HepG2 (cell line): Measurements from ENCODE around the gene MTREX. TPM values are rescaled to one million over a fixed set of nuclear protein-coding genes. Genes with fewer than 3 reads are reported as not detected.

Experiments used
- CEBPB ChIP-seq: IDR thresholded peaks from 2 replicates; pipeline ENCODE4 v1.6.1; 2011; ENCODE audit warnings: low read depth, low read length, improper control_type of control experiment, borderline replicate concordance
- DDIT3 ChIP-seq: sonication (generic); formaldehyde crosslinking; IDR thresholded peaks from 2 replicates; pipeline ENCODE4 v1.4.0; 2020; ENCODE audit warnings: mild to moderate bottlenecking, missing genetic modification reagents
- GATAD2A ChIP-seq: IDR thresholded peaks from 2 replicates; pipeline ENCODE4 v1.6.1; 2016
- NRL ChIP-seq: sonication (generic); formaldehyde crosslinking; IDR thresholded peaks from 2 replicates; pipeline ENCODE4 v1.5.0; 2020; ENCODE audit warnings: missing genetic modification reagents, mild to moderate bottlenecking, moderate library complexity, borderline replicate concordance
- SMC3 ChIP-seq: IDR thresholded peaks from 2 replicates; pipeline ENCODE4 v1.6.1; 2011; ENCODE audit warnings: low read length, improper control_type of control experiment
- STAG1 ChIP-seq: sonication (generic); formaldehyde crosslinking; IDR thresholded peaks from 2 replicates; pipeline ENCODE4 v1.4.0; 2020; ENCODE audit warnings: missing genetic modification reagents
- SUZ12 ChIP-seq: fragments of 150-350 bp; IDR thresholded peaks from 2 replicates; pipeline ENCODE4 v1.6.1; 2014; ENCODE audit warnings: low read depth, low read length
- ZNF407 ChIP-seq: sonication (generic); formaldehyde crosslinking; IDR thresholded peaks from one replicate; pipeline ENCODE4 v1.5.1; 2020; ENCODE audit warnings: mild to moderate bottlenecking, missing genetic modification reagents; ENCODE audit errors: not compliant biosample characterization
- ZNF687 ChIP-seq: sonication (generic); formaldehyde crosslinking; IDR thresholded peaks from 2 replicates; pipeline ENCODE4 v1.5.1; 2020; ENCODE audit warnings: mild to moderate bottlenecking, missing genetic modification reagents, moderate library complexity
- polyA plus RNA-seq, 8 experiments: library from polyadenylated mRNA; depleted of rRNA in 3 of 8; stranded (reverse) in 7 of 8; unstranded in 1 of 8; fragments of >200 nt; fragmentation: Illumina TruSeq in 4 of 8; extraction: Trizol in 4 of 8; gene quantifications; 2 replicates each; pipeline versions ENCODE4 v1.2.1 to v1.2.3, GENCODE V29; 2011 to 2016; ENCODE audit warnings: low read depth in 4 of 8, missing spikeins in 1 of 8, mixed read lengths in 1 of 8; ENCODE audit not compliant: insufficient read depth in 1 of 8
- total RNA-seq, 5 experiments: library from RNA; depleted of rRNA; stranded (reverse); fragments of >200 nt; fragmentation: Illumina TruSeq; extraction: Trizol; gene quantifications; 2 replicates each; pipeline ENCODE4 v1.2.3, GENCODE V29; 2016; ENCODE audit warnings: low read depth in 1 of 5

Gene MTREX
- total and polyA plus RNA-seq, 2 of the 13 experiments (the other 11 are each of a cell fraction or from before 2014, with no cell fraction given): 16.4 to 91.5 TPM

GRCh38 chr5:55344392-55344992 is 36.7 kb downstream of the MTREX start (continued):
- TF ChIP-seq ZNF687 (CRISPR knock-in tag) (no peak), ZNF407 (CRISPR knock-in tag) (no peak), SMC3 (peak; percentile 51), CEBPB (0 out of 2 replicates have a peak, but pooled peaks have one; percentile 38), GATAD2A (CRISPR knock-in tag) (0 out of 2 replicates have a peak, but pooled peaks have one; percentile 18), NRL (no peak), STAG1 (CRISPR knock-in tag) (peak; percentile 46), DDIT3 (CRISPR knock-in tag) (no peak), SUZ12 (no peak)
